Stimulated activated naive CD8-positive, alpha-beta T cell treated with anti-CD3 and anti-CD28 coated beads, Interleukin-15, Interleukin-2, amounts not matched to agents 100 ng/mL and 50 ng/mL, for 24 hours (primary cell): Measurements from ENCODE around the gene IPPK.

Experiments used
- H3K27ac Mint-ChIP-seq: one replicate; pipeline ENCODE4 v1.8.0; 2021; ENCODE audit warnings: mild to moderate bottlenecking, mixed read lengths
- H3K27me3 Mint-ChIP-seq: one replicate; pipeline ENCODE4 v1.8.0; 2021; ENCODE audit warnings: mixed read lengths
- H3K36me3 Mint-ChIP-seq: one replicate; pipeline ENCODE4 v1.8.0; 2021; ENCODE audit warnings: low read depth, mixed read lengths
- H3K4me1 Mint-ChIP-seq: one replicate; pipeline ENCODE4 v1.8.0; 2021; ENCODE audit warnings: low read depth, mixed read lengths
- H3K4me3 Mint-ChIP-seq: one replicate; pipeline ENCODE4 v1.8.0; 2021; ENCODE audit warnings: mild to moderate bottlenecking, mixed read lengths
- H3K9me3 Mint-ChIP-seq: one replicate; pipeline ENCODE4 v1.8.0; 2021; ENCODE audit warnings: mixed read lengths

The IPPK gene

DNA sequence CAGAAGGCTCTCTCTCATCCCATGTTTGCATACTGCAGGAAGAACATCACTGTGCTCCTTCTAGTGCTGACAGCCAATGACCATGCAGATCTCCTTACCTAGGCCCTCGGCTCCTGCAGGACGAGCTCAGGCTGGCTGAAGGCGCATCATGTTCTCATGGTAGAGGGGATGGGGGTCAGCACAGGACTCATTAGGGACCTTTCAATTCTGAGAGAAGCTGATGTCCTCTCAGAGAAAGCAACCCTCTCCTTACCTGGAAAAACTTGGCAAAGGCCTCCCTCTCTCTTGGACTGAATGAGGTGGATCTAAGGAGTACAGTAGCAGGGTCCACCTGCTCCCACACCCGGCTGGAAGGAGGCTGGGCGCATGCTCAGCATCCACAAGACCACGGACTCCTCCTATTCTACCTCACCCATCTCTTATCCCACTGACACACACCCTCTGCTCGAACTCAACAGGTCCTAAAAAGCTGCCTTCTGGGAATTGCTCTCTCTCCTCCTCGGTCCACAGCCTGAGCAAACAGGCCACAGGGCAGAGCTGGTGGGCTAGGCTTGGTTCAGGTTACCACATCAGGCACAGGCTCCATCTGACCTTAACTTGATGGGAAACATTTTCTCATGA, 2.9 kb downstream of the IPPK start:
- Mint-ChIP-seq H3K36me3 (peaks cover 40% of the 10 kb centered on the region), H3K27me3 (no peaks in the 10 kb centered on the region), H3K9me3 (no peaks in the 10 kb centered on the region), H3K27ac (peak overlapping the region; percentile 28), H3K4me1 (peaks cover 56% of the 10 kb centered on the region), H3K4me3 (no peak overlapping the region)

DNA sequence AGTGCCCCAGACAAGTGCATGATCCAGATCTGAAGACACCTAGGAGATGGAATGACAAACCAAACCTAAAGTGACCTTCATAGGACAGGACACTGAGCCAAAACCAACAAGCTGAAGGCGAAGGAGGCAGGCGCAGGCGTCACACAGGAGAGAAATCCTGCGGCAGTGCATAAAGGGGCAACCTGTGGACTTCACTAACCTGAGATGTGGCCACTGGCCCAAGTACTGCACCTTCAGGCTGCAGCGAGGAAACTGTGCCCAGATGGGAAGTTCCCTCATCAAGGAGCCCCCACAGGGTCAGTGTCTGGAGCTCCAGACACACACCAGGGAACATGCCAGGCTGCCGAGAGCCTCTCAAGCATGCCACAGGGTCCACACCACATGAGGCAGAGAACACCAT, 3.7 kb downstream of the IPPK start:
- Mint-ChIP-seq H3K36me3 (peaks cover 44% of the 10 kb centered on the region), H3K4me3 (no peak overlapping the region), H3K27ac (no peak overlapping the region), H3K27me3 (no peaks in the 10 kb centered on the region), H3K9me3 (no peaks in the 10 kb centered on the region), H3K4me1 (peaks cover 56% of the 10 kb centered on the region)

- no peak overlapping the region for H3K4me3 Mint-ChIP-seq
- H3K36me3 Mint-ChIP-seq, result peaks cover 44% of the 10 kb centered on the region
- peak overlapping the region; percentile 38 for H3K27ac Mint-ChIP-seq
- peaks cover 56% of the 10 kb centered on the region for H3K4me1 Mint-ChIP-seq
- H3K9me3 Mint-ChIP-seq, result no peaks in the 10 kb centered on the region
- H3K27me3 Mint-ChIP-seq, result no peaks in the 10 kb centered on the region
Observed at GRCh38 chr9:92665836-92666235, 4.1 kb downstream of the IPPK start.

DNA sequence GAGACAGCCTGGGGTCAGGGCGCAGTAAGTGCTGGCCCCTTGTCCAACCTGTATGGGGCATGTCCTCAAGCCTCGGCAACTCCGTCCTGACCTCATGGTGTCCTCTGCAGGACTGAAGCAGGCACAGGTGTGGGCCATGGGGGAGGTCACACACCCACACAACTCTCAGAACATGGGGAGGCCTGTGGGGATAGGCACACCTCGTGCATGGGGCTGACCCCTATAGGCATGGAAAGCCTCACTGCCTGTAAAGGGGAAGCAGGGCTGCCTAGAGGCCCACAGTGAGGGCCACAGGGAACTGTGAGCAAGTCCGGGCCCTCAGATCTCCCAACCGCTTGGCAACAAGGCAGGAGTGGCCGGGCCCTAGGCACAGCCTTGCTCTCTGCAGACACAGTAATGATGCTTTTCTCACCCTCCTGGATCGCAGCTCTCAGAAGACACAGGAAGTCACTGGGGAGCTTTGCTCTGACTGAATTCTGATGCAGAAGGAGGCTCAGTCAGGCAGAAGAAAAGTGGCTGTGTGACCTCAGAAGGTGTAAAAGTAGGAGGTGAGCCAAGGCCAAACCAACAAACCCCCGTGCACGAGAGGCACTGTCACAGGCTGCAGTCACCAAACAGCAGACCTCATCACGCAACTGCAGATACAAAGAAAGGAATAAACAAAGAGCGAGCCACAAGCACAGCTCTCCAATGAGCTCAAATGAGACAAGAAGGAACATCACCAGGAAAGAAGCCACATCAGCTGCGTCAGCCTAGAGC, 5.4 kb downstream of the IPPK start:
- Mint-ChIP-seq H3K4me3 (peak overlapping the region; percentile 44), H3K36me3 (peaks cover 44% of the 10 kb centered on the region), H3K27ac (peak overlapping the region; percentile 66), H3K27me3 (no peaks in the 10 kb centered on the region), H3K4me1 (peaks cover 56% of the 10 kb centered on the region), H3K9me3 (no peaks in the 10 kb centered on the region)

- no peak overlapping the region for H3K27ac Mint-ChIP-seq
- no peaks in the 10 kb centered on the region for H3K9me3 Mint-ChIP-seq
- H3K36me3 Mint-ChIP-seq, result peaks cover 40% of the 10 kb centered on the region
- H3K4me1 Mint-ChIP-seq, result peaks cover 52% of the 10 kb centered on the region
- H3K27me3 Mint-ChIP-seq, result no peaks in the 10 kb centered on the region
- H3K4me3 Mint-ChIP-seq, result no peak overlapping the region
Observed at GRCh38 chr9:92663951-92664350, 6.0 kb downstream of the IPPK start.

GRCh38 chr9:92663126-92663525, 6.8 kb downstream of the IPPK start:
- H3K36me3 Mint-ChIP-seq, result peaks cover 37% of the 10 kb centered on the region
- H3K4me3 Mint-ChIP-seq, result no peak overlapping the region
- no peaks in the 10 kb centered on the region for H3K9me3 Mint-ChIP-seq
- peak overlapping the region; percentile 49 for H3K27ac Mint-ChIP-seq
- peaks cover 44% of the 10 kb centered on the region for H3K4me1 Mint-ChIP-seq
- H3K27me3 Mint-ChIP-seq, result no peaks in the 10 kb centered on the region

DNA sequence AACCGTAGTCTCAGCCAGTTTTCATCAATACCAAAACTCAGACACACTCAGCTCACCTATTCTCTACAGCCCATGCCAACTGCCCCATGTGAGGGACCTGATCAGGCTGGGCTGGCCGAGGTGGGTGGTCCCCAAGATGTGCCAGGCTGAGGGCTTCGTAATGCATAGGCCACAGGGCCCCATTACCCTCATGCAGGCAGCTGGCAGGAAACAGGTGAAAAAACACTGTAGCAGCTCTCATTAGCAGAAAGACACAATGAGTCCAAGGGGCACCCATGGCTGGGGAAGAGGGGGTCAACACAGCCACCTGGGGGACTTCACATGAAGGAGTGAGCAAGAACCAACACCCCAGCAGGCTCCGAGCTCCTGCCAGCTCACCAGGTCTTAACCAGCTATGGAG, 8.2 kb downstream of the IPPK start:
- Mint-ChIP-seq H3K27me3 (no peaks in the 10 kb centered on the region), H3K27ac (peak overlapping the region; percentile 1), H3K4me3 (no peak overlapping the region), H3K36me3 (peaks cover 31% of the 10 kb centered on the region), H3K4me1 (peaks cover 31% of the 10 kb centered on the region), H3K9me3 (no peaks in the 10 kb centered on the region)

GRCh38 chr9:92661127-92661526, 8.8 kb downstream of the IPPK start:
- no peak overlapping the region for H3K27ac Mint-ChIP-seq
- H3K36me3 Mint-ChIP-seq, result peaks cover 34% of the 10 kb centered on the region

GRCh38 chr9:92660266-92660665, 9.7 kb downstream of the IPPK start:
- peaks cover 21% of the 10 kb centered on the region for H3K4me1 Mint-ChIP-seq
- H3K27ac Mint-ChIP-seq, result no peak overlapping the region
- no peak overlapping the region for H3K4me3 Mint-ChIP-seq
- H3K27me3 Mint-ChIP-seq, result no peaks in the 10 kb centered on the region
- peaks cover 30% of the 10 kb centered on the region for H3K36me3 Mint-ChIP-seq
- H3K9me3 Mint-ChIP-seq, result no peaks in the 10 kb centered on the region

More at GRCh38 chr9:92661127-92661526, 8.8 kb downstream of the IPPK start:
- peaks cover 27% of the 10 kb centered on the region for H3K4me1 Mint-ChIP-seq
- no peaks in the 10 kb centered on the region for H3K27me3 Mint-ChIP-seq
- H3K4me3 Mint-ChIP-seq, result no peak overlapping the region
- no peaks in the 10 kb centered on the region for H3K9me3 Mint-ChIP-seq

DNA sequence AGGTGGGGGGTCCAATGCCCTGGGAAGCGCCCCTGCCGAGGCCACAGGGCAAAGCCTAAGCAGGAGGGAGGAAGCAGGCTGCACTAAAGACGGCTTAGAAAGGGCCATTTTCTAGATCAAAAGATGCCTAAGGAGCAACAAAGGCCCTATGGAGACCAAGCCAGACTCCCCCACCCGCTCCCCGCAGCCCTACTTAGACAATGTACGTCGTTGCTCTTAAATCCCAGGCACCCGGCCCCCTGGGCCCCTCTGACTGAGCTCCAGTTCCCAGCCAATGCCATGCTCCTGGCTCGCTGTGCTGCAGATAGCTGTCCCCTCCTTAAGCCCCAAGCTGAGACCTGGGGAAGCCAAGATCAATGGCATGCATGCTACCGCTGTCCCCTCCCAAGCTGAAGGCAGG, 10.3 kb downstream of the IPPK start:
- H3K27ac Mint-ChIP-seq, result no peak overlapping the region
- peaks cover 34% of the 10 kb centered on the region for H3K36me3 Mint-ChIP-seq

GRCh38 chr9:92658611-92659010, 11.3 kb downstream of the IPPK start:
- Mint-ChIP-seq H3K27me3 (no peaks in the 10 kb centered on the region), H3K36me3 (peaks cover 32% of the 10 kb centered on the region), H3K4me1 (peaks cover 6% of the 10 kb centered on the region), H3K4me3 (no peak overlapping the region), H3K9me3 (no peaks in the 10 kb centered on the region), H3K27ac (no peak overlapping the region)

More for the DNA sequence above, 10.3 kb downstream of the IPPK start:
- Mint-ChIP-seq H3K4me3 (no peak overlapping the region), H3K4me1 (peaks cover 14% of the 10 kb centered on the region), H3K9me3 (no peaks in the 10 kb centered on the region), H3K27me3 (no peaks in the 10 kb centered on the region)

- Mint-ChIP-seq H3K4me3 (no peak overlapping the region), H3K4me1 (peaks cover 1% of the 10 kb centered on the region), H3K36me3 (peaks cover 29% of the 10 kb centered on the region), H3K27me3 (no peaks in the 10 kb centered on the region), H3K9me3 (no peaks in the 10 kb centered on the region), H3K27ac (no peak overlapping the region)
Observed at GRCh38 chr9:92658176-92658575, 11.8 kb downstream of the IPPK start.

DNA sequence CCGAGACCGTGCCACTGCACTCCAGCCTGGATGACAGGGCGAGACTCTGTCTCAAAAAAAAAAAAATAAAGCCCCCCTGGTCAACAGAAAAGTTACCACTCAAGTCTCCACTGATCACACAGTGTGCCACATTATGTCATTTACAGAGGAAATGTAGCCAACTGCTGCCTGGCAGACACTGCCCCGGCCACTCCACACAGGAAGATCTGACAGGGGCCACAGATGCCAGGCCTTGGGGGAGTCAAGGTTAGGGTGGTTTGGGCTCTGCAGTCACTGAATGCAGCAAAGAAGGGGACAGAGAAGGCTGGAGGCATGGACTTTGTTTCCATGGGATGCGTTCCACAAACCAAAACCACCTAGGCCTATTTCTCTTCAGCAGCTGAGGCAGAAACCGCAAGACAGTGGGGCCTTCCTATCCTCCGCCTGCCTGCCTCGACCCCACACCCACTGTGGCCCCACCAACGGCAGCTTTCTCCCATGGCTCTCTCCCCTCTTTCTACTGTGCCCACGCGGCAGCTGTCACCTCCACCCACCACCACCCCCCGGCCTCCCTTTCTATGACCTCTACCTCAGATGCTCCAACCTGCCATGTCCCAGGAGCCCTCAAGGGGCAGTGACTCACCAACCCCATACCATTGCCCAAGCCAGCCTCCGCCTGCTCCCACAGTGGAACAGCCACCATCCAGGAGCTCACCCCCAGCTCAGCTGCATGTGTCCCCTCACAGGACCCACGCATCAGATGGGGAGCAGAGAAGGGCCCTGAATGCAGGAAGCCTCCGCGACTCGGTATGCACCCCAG, 12.4 kb downstream of the IPPK start:
- Mint-ChIP-seq H3K27me3 (no peaks in the 10 kb centered on the region), H3K27ac (no peak overlapping the region), H3K4me1 (no peaks in the 10 kb centered on the region), H3K4me3 (no peak overlapping the region), H3K9me3 (no peaks in the 10 kb centered on the region), H3K36me3 (peaks cover 32% of the 10 kb centered on the region)

DNA sequence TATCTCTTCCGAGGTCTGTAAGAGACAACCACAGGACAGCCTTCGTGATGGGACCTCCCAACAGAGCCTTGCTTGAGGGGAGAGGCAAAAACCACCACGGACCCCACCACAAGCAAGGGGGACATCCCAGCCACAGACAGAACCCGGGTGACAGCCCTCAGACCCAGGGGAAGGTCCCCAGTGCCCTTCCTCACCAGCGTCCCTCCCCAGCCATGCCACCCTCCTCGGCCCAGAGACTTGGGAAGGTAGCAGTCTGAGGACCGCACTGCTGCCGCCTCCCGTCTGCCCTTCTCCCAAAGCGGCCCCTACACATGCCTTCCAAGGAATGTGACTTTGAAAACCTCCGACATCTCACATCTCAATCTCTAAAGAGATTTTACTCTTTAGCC, 13.4 kb downstream of the IPPK start:
- no peaks in the 10 kb centered on the region for H3K27me3 Mint-ChIP-seq
- no peaks in the 10 kb centered on the region for H3K4me1 Mint-ChIP-seq
- H3K4me3 Mint-ChIP-seq, result no peak overlapping the region
- H3K9me3 Mint-ChIP-seq, result no peaks in the 10 kb centered on the region
- H3K27ac Mint-ChIP-seq, result no peak overlapping the region
- H3K36me3 Mint-ChIP-seq, result peaks cover 29% of the 10 kb centered on the region

DNA sequence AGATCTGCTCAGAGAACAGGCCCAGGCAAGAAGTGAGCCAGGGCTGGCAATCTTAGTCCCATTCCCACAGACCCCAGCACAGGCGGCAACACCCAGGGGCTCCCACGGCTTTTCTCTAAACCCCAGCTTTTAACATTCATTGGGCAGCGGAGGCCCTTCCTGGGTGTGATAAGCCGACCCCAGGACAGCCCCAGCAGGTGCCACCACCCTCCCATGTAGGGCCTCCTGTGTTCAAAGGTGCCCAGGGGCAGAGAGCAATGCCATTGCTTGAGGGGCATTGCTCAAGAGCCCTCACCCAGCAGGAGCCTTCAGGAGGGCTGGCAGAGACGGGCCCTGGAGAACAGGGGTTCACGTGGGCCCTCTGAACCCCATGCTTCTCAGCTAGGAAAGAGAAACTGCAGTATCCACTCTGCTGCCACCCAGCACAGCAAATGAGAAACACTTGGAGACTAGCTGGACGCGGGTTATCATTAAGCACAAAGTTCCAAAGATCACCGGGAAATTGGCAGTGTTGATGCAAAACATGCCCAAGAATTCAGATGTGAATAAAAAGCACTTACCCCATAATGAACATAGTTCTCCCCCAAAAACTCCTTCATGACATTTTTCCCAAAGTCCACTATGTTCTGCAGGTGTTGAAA, 13.9 kb downstream of the IPPK start:
- Mint-ChIP-seq H3K9me3 (no peaks in the 10 kb centered on the region), H3K27me3 (no peaks in the 10 kb centered on the region), H3K36me3 (peaks cover 27% of the 10 kb centered on the region), H3K4me3 (no peak overlapping the region), H3K27ac (no peak overlapping the region), H3K4me1 (no peaks in the 10 kb centered on the region)
